GM18519 (cell line): Measurements from ENCODE around the gene IFNG-AS1.
A peak's percentile ranks its signal among the peaks of the same experiment; 100 is the strongest.

Source experiments
- ATAC-seq: cut with Tn5 transposase; IDR thresholded peaks from one replicate; pipeline ENCODE4 v1.9.1; 2021; ENCODE audit warnings: mild to moderate bottlenecking, moderate library complexity; ENCODE audit not compliant: unreplicated experiment, low FRiP score

Gene IFNG-AS1

DNA sequence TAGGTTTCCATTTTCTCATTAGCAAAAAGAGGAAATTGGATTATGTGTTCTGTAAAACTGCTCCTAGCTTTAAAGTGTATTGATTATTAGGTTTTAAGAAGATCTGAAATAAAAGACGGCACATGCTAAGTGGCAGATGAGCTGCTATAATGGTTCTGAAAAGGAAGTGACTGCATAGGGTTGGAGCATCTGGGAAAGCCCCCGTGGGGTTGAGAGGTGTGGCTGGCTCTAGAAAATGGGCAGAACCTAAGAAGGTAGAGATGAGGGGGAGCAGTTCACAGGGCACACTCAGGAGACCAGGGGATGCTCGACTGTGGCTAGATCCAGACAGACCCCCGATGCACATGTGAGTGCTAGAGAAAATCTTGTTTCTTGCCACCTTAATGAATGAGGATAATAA lies 1.9 kb downstream of the IFNG-AS1 start:
- peak; percentile 55 for ATAC-seq

DNA sequence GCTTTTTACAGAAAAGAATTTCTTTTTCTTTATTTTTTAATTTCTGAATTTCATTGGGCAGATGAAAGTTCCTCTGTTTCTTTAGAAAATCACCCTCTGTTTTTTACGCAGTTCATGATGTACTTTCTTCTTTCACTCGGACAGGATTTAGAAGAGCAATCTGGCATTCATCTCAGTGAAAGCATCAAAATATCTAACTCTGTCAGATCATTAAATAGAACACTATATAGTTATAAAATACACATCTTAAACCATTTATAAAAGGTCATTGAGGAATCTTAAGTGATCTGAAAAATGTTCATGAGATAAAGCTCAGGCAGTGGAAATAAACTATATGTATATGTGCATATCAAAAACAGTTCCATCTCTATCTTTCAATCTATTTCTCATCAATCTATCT lies 3.9 kb downstream of the IFNG-AS1 start:
- ATAC-seq: no peak

DNA sequence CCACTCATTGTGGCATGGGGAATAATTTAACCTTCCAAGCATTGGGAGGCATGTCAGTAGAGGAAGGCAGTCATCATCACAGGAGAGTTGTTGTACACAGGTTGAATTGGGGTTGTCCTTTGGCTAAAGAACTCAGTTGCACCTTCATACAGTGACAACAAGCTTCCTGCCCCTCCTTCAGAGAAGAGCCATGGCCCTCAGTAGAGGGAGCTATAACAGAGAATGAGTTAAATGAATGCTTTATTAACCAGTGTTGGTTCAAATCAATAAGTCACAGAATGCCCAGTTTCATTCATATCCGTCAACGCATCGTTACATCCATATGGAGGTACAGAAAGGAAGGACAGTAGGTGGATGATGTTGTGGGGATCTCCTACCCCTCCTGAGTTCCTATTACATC lies 4.8 kb downstream of the IFNG-AS1 start:
- ATAC-seq: no peak

DNA sequence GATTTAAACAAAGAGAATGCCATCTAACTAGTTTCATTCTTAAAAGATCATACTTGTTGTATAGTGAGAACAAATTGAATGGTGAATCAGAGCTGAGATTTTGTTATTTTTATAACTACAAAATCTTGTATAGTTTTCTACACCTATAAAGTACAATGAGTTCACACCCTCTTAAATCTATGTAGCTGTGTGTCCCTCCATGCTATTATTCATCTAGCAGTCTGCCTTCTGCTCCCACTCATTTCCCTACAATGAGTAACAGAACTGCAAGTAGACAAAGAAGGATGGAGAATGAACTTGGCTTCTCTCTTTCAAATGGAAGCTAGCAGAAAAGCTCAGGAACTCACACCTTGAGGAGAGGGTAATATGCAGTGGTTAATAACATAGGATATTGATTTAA lies 7.1 kb downstream of the IFNG-AS1 start:
- no peak for ATAC-seq

DNA sequence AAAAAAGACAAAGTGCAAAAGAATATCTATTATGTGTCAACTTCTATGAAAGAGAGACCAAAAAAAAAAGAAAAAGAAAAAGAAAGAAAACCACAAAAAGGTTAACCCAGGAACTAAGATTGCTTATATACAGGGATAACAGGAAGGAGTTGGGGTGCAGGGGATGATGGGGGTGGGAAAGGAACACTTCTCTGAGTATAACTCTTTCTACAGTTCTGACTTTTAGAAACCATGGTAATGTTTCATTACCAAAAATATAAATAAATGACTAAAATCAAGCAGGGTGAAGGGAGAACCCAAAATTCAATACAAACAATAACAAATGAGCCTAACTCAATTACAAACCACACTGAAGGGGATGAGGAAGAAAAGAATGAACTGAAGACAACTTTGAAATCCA lies 9.1 kb downstream of the IFNG-AS1 start:
- no peak for ATAC-seq

DNA sequence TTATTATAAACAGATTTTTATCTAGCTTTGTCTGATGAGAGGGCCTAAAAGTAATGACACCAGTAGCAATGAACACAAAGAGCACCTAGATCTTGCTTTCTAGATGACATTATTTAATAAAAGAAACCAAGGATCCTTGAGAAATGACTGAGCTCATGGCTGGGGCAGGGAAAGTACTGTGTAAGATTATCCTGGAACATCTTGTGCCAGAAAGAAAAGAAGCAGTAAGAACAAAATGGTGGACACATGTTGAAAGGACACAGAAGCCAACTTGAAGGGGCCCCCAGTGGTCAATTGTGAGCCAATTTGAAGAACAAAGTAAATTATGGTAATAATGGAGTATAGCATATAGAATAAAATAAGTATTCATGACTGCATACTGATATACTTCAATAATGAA lies 10.0 kb downstream of the IFNG-AS1 start:
- ATAC-seq: no peak

DNA sequence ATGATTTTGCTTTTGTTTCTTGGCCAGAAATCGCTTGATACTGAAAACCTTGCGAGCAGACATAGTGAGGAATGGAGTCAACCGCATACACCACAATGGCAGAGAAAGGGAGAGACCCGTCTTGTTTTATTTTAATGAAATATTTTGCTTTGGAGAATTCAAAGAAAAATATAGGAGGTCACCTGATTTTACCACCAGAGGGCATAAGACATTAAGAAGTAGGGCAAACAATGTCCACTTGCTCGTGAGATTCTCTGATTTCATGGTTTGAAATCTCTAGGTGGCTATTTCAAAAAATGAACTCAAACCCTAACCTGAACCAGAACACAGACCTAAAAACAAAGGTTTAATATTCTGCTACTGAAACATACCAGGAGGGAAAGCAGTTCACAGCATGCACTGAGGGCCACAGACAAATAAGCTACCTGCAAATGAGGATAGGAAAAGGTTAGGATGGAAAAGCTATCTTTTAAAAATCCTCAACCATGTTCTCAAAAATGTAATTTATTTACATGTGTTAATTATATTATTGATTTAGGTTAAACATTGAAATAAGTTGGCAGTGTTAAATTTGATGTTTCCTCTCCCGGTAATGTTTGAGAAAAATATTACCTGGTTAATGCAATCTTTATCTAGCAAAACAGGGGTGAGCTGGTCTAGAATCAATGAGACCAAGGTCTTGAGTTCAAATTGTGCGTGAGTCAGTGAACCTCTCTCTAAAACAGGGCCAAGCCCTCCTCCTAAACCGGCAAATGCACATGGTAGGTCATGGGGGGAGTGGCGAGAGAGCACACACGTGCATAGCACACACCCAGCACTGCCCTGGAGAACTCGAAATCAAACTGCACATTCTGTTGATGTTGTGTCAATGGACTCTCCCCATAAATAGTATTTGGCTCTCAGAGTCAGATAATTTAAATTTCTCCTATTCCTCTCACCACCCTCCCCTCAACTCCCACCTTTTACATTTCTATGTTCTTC lies 12.5 kb downstream of the IFNG-AS1 start:
- no peak for ATAC-seq

DNA sequence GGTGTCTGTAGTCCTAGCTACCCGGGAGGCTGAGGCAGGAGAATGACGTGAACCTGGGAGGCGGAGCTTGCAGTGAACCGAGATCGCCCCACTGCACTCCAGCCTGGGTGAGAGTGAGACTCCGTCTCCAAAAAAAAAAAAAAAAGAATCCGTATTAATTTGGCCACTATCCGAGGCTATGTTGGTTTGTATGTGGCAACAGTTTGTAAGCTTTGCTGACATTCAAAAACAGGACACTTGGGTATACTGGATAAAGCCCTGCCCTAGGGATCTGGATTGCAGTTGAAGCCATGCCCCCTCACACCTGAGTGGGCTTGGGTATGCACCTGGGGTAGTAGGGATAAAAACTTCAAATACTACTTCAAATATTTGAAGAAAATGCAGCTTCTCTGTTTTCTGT lies 14.5 kb downstream of the IFNG-AS1 start:
- ATAC-seq: no peak

DNA sequence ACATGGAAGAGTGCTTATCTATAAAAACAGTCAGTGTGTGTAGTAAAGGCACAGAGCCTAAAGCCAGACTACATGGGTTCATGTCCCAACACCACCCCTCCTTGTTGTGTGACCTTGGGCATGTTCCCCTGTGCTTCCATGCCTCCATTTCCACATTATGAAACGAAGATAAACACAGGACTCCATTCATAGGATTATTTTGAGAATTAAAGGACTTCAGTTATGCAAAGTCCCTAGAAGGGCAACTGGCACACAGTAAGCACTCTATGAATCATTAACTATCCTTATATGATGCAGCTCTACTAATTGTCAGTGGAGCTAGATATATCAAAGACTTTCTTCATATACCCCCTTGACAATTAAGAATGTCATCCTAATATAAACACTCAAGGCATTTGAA lies 17.8 kb downstream of the IFNG-AS1 start:
- ATAC-seq: no peak

DNA sequence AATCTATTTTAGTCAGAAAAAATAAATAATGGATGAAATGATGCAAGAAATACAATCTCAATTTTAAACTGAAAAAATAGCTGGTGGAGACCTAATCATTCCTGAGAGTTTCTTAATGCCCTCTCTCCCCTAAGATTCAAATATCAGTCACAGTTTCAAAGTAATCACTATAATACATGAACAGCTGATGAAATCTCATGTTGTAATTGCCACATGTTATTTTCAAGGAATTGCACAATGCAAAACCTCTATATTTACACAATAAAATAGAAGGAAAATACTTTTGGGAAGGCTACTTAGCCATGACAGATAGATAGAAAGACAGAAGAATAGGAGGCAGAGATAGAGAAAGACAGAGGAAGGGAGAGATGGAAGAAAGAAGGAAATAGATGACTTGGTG lies 18.2 kb downstream of the IFNG-AS1 start:
- ATAC-seq: no peak

DNA sequence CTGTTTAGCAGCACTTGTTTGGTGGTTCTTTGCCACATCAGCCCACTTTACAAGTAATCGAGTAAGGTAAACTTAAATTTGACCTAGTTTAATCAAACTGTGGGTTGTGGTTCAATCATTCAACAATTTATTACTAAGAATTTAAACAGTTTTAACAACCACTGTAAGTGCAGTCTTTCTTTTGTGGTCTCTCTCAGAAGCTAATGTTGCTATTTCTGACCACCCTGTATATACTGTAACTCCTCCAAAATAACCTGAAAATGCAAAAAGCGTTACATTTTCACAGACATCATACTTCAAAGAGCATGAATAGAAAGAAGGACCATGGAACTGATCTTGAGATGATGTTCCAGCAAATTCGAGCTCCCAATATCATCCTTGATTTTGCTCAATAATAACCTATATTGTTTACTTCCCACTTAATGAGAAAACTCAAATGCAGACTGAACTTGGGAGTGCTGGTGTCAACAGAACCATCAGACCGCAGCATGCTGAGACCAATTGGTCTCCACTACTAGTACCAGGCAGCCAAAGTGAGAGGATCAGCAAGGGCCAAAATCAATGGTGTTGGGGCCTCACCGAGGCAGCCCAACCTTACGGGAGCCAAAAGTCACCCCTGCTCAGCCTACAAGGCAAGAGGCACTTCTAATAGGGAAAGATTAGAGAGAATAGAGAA lies 22.1 kb downstream of the IFNG-AS1 start:
- ATAC-seq: no peak

DNA sequence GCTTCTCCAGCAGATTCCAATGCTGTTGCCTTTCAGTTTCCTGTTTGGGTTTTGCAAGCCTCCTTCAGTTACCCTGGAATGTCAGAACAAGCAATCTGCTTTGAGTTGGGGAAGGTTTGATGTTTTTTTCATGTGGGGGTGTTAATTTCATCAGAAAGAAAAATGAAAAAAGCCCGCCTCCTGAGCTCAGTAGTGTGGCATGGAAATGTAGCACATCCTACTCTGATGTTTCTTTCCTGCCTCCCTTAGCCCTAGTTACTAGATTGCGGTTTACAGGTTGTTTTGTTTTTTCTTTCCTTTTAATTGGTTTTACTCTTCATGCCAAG lies 22.6 kb downstream of the IFNG-AS1 start:
- ATAC-seq: no peak

DNA sequence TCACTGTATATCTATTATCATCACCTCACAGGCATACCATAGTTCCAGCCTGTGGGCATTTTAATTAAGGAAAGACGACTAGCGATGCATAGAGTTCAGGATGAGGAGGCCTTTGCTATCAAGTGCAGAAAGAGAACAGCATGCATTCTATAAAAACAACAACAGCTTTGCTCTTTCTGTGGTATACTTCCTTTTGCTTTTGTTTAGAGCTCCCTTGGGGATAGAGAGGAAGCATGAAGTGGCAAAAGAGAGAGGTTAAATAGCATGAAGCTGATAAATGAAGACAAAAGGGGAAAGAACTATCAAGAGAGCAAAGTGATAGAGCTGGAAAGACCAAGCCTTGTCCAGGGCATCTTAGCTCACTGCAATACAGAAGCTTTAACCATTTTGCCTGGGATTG lies 23.5 kb downstream of the IFNG-AS1 start:
- peak; percentile 53 for ATAC-seq

DNA sequence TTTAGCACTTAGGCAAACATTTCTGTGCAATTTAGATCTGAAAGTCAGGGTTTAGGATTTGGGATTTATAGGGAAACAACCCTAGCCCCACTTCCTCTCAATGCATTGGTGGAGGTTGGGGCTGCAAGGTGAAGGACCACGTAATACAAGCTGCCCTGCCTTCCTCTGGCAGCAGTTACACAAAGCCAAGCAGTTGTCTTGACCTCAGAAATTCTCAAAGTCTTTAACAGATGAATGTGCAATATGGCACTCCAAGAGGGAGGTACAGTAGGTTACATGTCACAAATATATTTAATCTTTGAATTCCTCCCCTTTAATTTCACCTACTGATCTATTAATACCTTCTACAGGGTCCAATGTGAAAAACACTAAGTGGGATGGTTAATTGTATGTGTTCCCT lies 23.9 kb downstream of the IFNG-AS1 start:
- no peak for ATAC-seq

DNA sequence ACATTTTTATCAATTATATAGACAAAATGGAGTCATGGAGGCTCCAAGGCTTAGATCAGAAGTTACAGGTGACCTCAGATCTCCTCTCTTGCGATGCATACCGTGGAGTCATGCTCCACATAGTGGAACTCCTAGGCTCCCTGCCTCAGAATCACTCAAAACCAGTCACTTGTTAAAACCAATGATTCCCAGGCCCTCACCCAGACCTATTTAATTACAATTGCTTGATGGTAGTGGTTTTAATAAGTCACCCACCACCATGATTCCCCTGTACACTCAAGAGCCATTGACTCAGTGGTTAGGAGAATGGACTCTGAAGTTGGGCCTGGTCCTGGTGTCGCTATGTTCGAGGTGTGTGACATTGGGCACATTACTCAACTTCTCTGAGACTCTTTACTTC lies 26.9 kb downstream of the IFNG-AS1 start:
- no peak for ATAC-seq

DNA sequence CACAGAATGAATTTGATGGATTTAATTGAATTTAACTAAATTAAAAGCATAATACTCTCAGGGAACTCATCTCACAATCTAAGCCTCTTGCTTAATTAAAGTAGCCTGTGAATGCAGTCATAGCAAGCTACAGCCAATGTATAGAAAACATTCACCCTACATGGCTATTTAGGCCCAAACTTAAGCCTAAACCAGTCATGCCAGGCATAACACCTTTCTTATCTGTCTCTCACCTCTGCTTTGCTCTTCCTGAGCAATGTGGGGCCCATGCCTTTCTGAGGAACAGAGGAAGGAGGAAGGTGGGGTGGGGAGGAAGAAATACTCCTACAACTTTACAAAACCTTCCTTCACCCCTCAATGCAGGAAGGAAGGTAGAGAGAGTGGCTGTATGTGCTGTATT lies 29.1 kb downstream of the IFNG-AS1 start:
- ATAC-seq: no peak

DNA sequence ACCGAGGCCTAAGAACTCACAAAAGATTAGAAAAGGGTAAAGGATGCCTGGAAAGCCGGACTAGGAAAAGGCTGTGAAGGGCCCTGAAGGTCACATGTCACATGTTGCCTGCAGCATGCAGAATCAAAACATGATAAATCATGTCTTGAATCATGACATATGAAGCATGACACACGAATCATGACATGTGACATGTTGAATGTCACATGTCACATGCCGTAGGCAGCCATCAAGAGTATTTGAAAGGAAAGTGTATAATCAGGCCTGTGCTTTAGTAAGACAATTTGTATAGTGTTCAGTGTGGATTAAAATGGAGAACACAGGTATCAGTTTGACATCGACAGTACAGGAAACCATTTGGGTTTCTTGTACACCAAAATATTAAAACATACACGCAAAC lies 30.8 kb downstream of the IFNG-AS1 start:
- no peak for ATAC-seq

DNA sequence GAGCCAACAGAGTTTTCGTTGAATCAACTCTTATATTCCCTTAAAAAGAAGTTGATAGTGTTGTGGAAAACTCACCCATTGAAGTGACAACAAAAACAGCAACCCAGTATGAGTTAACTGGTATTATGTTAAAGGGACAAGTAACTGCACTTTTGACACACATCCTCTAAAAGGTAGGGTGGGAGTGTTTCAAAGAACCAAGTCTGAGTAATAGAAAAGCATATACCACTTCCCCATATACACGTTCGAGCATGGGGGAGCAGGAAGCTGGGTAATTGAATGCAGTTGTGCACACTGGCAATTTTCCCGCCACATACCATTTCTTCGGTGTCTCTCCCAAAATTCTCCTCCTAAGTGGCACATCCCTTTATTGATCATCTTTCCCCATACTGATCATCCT lies 31.5 kb downstream of the IFNG-AS1 start:
- ATAC-seq: no peak

DNA sequence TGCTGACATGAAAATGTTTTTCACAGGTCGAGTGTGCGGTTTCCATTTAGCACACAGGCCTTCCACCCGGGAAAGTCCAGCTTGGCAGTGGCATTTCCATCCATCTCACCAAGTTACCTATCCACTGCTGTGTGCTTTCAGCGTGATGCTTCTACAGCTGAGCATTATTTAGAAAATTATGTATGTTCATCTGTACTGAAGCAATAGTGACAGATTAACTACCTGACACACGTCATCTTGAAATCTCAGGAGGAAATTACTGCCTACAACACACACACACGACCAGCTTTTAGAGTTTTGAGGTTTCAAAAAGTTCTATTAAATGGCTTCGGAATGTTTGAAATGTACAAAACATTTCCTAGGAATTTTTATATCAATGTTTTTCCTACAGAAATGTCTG lies 39.4 kb downstream of the IFNG-AS1 start:
- no peak for ATAC-seq

DNA sequence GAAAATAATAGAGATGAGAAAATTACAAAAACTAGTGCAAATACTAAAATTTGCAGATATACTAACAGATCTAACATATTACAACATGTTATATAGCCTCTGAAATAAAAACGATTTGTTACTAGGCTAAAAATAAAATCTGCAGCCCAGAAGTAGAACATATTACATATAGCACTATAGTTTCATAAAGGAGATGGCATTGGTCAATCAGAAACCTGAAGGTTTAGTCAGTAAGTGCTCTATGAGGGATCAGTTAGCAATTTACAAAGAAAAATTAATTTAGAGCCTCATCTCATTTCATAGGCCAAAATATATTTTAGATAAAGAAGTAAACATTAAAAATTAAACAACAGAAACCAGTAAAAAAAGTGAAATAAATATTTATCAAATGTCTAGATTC lies 41.0 kb downstream of the IFNG-AS1 start:
- ATAC-seq: no peak

DNA sequence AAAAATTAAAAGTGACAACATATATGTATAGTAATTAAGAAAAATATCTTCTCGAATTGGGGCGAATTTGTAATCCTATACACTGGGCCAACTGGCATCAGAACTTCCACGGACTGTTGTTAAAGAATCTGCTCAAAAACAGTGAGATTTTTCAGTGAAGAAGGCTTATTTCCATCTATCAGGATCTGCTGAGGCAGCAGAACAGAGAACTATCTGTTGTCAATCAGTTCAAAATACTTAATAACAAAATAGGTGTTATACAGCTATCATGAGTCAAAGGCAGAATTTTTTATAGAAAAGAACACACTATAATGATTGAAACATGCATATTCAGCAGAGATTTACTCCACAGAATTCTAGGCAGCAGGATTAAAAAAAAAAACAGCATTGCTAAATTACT lies 41.9 kb downstream of the IFNG-AS1 start:
- no peak for ATAC-seq
